ENCODE data around the gene FNDC3A.

The FNDC3A gene

GRCh38 chr13:49214917-49215376 lies 239.2 kb downstream of the FNDC3A start:
- TF ChIP-seq CTCF (IDR thresholded peaks at IDR 0.05; ENCODE audit: insufficient read depth, low read depth, low read length, missing control alignments) = no peak
- DNase-seq (ENCODE audit: low read depth) = peak; percentile 71

GRCh38 chr13:49216334-49216733 lies 240.6 kb downstream of the FNDC3A start:
- DNase-seq (ENCODE audit: low read depth) = no peak
- H3K4me3 ChIP-seq (ENCODE audit: low read depth, low read length) = no peak overlapping the region
- no peak for TF ChIP-seq CTCF (IDR thresholded peaks at IDR 0.05; ENCODE audit: insufficient read depth, low read depth, low read length, missing control alignments)

More at GRCh38 chr13:49214917-49215376, 239.2 kb downstream of the FNDC3A start:
- H3K4me3 ChIP-seq (ENCODE audit: low read depth, low read length) = no peak overlapping the region

GRCh38 chr13:49217962-49218492 lies 242.3 kb downstream of the FNDC3A start:
- no peak for DNase-seq (ENCODE audit: low read depth)
- TF ChIP-seq CTCF (IDR thresholded peaks at IDR 0.05; ENCODE audit: insufficient read depth, low read depth, low read length, missing control alignments) = no peak
- no peak overlapping the region for H3K4me3 ChIP-seq (ENCODE audit: low read depth, low read length)

GRCh38 chr13:49218493-49219051 lies 242.9 kb downstream of the FNDC3A start:
- no peak for DNase-seq (ENCODE audit: low read depth)
- H3K4me3 ChIP-seq (ENCODE audit: low read depth, low read length) = no peak overlapping the region
- TF ChIP-seq CTCF (IDR thresholded peaks at IDR 0.05; ENCODE audit: insufficient read depth, low read depth, low read length, missing control alignments) = no peak

- TF ChIP-seq CTCF (IDR thresholded peaks at IDR 0.05; ENCODE audit: insufficient read depth, low read depth, low read length, missing control alignments) = no peak
- H3K4me3 ChIP-seq (ENCODE audit: low read depth, low read length) = no peak overlapping the region
- no peak for DNase-seq (ENCODE audit: low read depth)
Measured at GRCh38 chr13:49219647-49220035, 243.9 kb downstream of the FNDC3A start.

GRCh38 chr13:49220036-49220855 lies 244.5 kb downstream of the FNDC3A start, which contains the start of gene MLNR:
Gene MLNR, plus strand, starts transcription at chr13:49220338. Its CDS starts 0 bp downstream, at chr13:49220338.
- DNase-seq (ENCODE audit: low read depth) = peak; percentile 11

More at GRCh38 chr13:49220036-49220855, 244.5 kb downstream of the FNDC3A start, which contains the start of gene MLNR:
- TF ChIP-seq CTCF (IDR thresholded peaks at IDR 0.05; ENCODE audit: insufficient read depth, low read depth, low read length, missing control alignments) = peak; percentile 29
- no peak within 1 kb of the TSS for H3K4me3 ChIP-seq (ENCODE audit: low read depth, low read length)
